ENCODE measurements around the gene NDUFA3. TPM values are rescaled to one million over a fixed set of nuclear protein-coding genes. Genes with fewer than 3 reads are reported as not detected.

NDUFA3 gene
- total and polyA plus RNA-seq, 2 donors (not counting 1 experiment from before 2014, with no cell fraction given): 55.4 to 94.4 TPM

- intact Hi-C loops (cut with micrococcal nuclease): no loop called here
- Histone ChIP-seq H3K4me2 (replicated peaks; ENCODE audit: low read depth, low read length, poor library complexity, severe bottlenecking) (no peak overlapping the region), H3K4me1 (ENCODE audit: control insufficient read depth in 2 of 2, insufficient read depth in 2 of 2, low read length in 2 of 2) (no peaks in the 10 kb centered on the region), H3K79me2 (ENCODE audit: control insufficient read depth, insufficient read depth, low read length) (peaks cover 22% of the 10 kb centered on the region), H2AFZ (ENCODE audit: insufficient read depth, low read depth, low read length, poor library complexity, severe bottlenecking) (no peak overlapping the region), H3K36me3 (replicated peaks in 1 of 2; ENCODE audit: control extremely low read depth in 1 of 2, control insufficient read depth in 1 of 2, extremely low read depth in 1 of 2, insufficient read depth in 2 of 2, low read length in 1 of 2) (peaks cover 0 to 89% of the 10 kb centered on the region in 2 experiments), H4K20me1 (ENCODE audit: control insufficient read depth, insufficient read depth, low read length, poor library complexity, severe bottlenecking) (peaks cover 74% of the 10 kb centered on the region), H3K4me3 (ENCODE audit: control extremely low read depth in 1 of 5, extremely low read depth in 1 of 5, insufficient read depth in 1 of 5, low read depth in 2 of 5, low read length in 4 of 5) (no peak overlapping the region), H3K9me3 (ENCODE audit: control extremely low read depth in 1 of 3, control insufficient read depth in 2 of 3, insufficient read depth in 1 of 3, low read length in 2 of 3) (no peaks in the 10 kb centered on the region), H3K27ac (ENCODE audit: low read length in 2 of 2) (no peak overlapping the region), H3K27me3 (replicated peaks in 1 of 4; ENCODE audit: control extremely low read depth in 1 of 4, control insufficient read depth in 3 of 4, insufficient read depth in 4 of 4, low read length in 3 of 4) (no peaks in the 10 kb centered on the region), H3K9ac (ENCODE audit: low read length) (no peak overlapping the region)
- Mint-ChIP-seq H3K27me3 (no peaks in the 10 kb centered on the region), H3K27ac (no peak overlapping the region), H3K4me1 (no peaks in the 10 kb centered on the region), H3K4me3 (no peak overlapping the region), H3K9me3 (ENCODE audit: insufficient read depth) (no peaks in the 10 kb centered on the region)
- ATAC-seq (ENCODE audit: low read depth) (no peak), DNase-seq (no peak)
- 100% methylated on average over 3 of the region's 3 CpGs for WGBS (ENCODE audit: insufficient coverage)
- ChIA-PET POLR2A (no interaction called here), CTCF (no interaction called here)
- TF ChIP-seq EZH2 (IDR thresholded peaks at IDR 0.05; ENCODE audit: borderline replicate concordance, insufficient read depth, low read depth, low read length, poor library complexity, severe bottlenecking) (no peak), CTCF (IDR thresholded peaks at IDR 0.05) (no peak)
Measured at GRCh38 chr19:54147676-54148075, 45.0 kb downstream of the NDUFA3 start.

GRCh38 chr19:54148158-54148557 is 45.5 kb downstream of the NDUFA3 start:
- Histone ChIP-seq H3K27ac (ENCODE audit: low read length in 2 of 2) (no peak overlapping the region), H3K9ac (ENCODE audit: low read length) (no peak overlapping the region), H4K20me1 (ENCODE audit: control insufficient read depth, insufficient read depth, low read length, poor library complexity, severe bottlenecking) (peaks cover 74% of the 10 kb centered on the region), H3K27me3 (replicated peaks in 1 of 4; ENCODE audit: control extremely low read depth in 1 of 4, control insufficient read depth in 3 of 4, insufficient read depth in 4 of 4, low read length in 3 of 4) (no peaks in the 10 kb centered on the region), H3K4me1 (ENCODE audit: control insufficient read depth in 2 of 2, insufficient read depth in 2 of 2, low read length in 2 of 2) (no peaks in the 10 kb centered on the region), H3K4me3 (ENCODE audit: control extremely low read depth in 1 of 5, extremely low read depth in 1 of 5, insufficient read depth in 1 of 5, low read depth in 2 of 5, low read length in 4 of 5) (no peak overlapping the region), H2AFZ (ENCODE audit: insufficient read depth, low read depth, low read length, poor library complexity, severe bottlenecking) (no peak overlapping the region), H3K79me2 (ENCODE audit: control insufficient read depth, insufficient read depth, low read length) (peaks cover 18% of the 10 kb centered on the region), H3K36me3 (replicated peaks in 1 of 2; ENCODE audit: control extremely low read depth in 1 of 2, control insufficient read depth in 1 of 2, extremely low read depth in 1 of 2, insufficient read depth in 2 of 2, low read length in 1 of 2) (peaks cover 0 to 86% of the 10 kb centered on the region in 2 experiments), H3K4me2 (replicated peaks; ENCODE audit: low read depth, low read length, poor library complexity, severe bottlenecking) (no peak overlapping the region), H3K9me3 (ENCODE audit: control extremely low read depth in 1 of 3, control insufficient read depth in 2 of 3, insufficient read depth in 1 of 3, low read length in 2 of 3) (no peaks in the 10 kb centered on the region)
- DNase-seq: no peak
- Mint-ChIP-seq H3K9me3 (ENCODE audit: insufficient read depth) (no peaks in the 10 kb centered on the region), H3K27ac (no peak overlapping the region), H3K4me1 (no peaks in the 10 kb centered on the region), H3K27me3 (no peaks in the 10 kb centered on the region), H3K4me3 (no peak overlapping the region)
- 97% methylated on average over 17 of the region's 19 CpGs for WGBS (ENCODE audit: insufficient coverage)
- intact Hi-C loops (cut with micrococcal nuclease): no loop called here
- TF ChIP-seq EZH2 (IDR thresholded peaks at IDR 0.05; ENCODE audit: borderline replicate concordance, insufficient read depth, low read depth, low read length, poor library complexity, severe bottlenecking) (no peak), CTCF (IDR thresholded peaks at IDR 0.05) (no peak)
- CTCF ChIA-PET: no interaction called here
- POLR2A ChIA-PET: interaction anchor here (0.6 kb wide), 1 partner anchor 10 kb away, joined by 3 read pairs; no protein-coding TSS in a partner anchor
- ATAC-seq (ENCODE audit: low read depth): no peak
